ENCODE measurements around the gene ACAT1. TPM values are rescaled to one million over a fixed set of nuclear protein-coding genes. Genes with fewer than 3 reads are reported as not detected.

The ACAT1 gene
- total RNA-seq = 100 to 1,000 TPM; 101 to 141 TPM

- H3K27ac ChIP-seq = peak within 1 kb of the TSS; percentile 87 to 88
- H3K9me3 ChIP-seq = no peaks in the 10 kb centered on the region
- peak; percentile 92 for ATAC-seq (ENCODE audit: insufficient number of reproducible peaks, low FRiP score, low read depth)
- TF ChIP-seq CTCF (IDR thresholded peaks at IDR 0.05) = peak; percentile 52
- H3K4me1 ChIP-seq (ENCODE audit: control insufficient read depth in 1 of 2, low read depth in 2 of 2) = peaks cover 21 to 28% of the 10 kb centered on the region in 2 donors
- H3K4me3 ChIP-seq = peak within 1 kb of the TSS; percentile 79
- DNase-seq (ENCODE audit: low spot score) = peak; percentile 86
- H3K36me3 ChIP-seq = no peaks in the 10 kb centered on the region
- H3K27me3 ChIP-seq (replicated peaks; ENCODE audit: insufficient read depth) = no peaks in the 10 kb centered on the region
These were observed at the start of gene ACAT1 for GRCh38 chr11:108121274-108122155. Gene ACAT1 (plus strand): TSS chr11:108121567. CDS start chr11:108121607, 40 bp downstream.

GRCh38 chr11:108084811-108085210 is 36.6 kb upstream of the ACAT1 start:
- ATAC-seq (ENCODE audit: insufficient number of reproducible peaks, low FRiP score, low read depth) (no peak), DNase-seq (ENCODE audit: low spot score) (no peak)
- no peak for TF ChIP-seq CTCF (IDR thresholded peaks at IDR 0.05)
- no peak overlapping the region for H3K4me3 ChIP-seq
- no peak overlapping the region for H3K27ac ChIP-seq
- peaks cover 7% of the 10 kb centered on the region for H3K36me3 ChIP-seq
- no peaks in the 10 kb centered on the region for H3K27me3 ChIP-seq (replicated peaks; ENCODE audit: insufficient read depth)
- no peaks in the 10 kb centered on the region for H3K9me3 ChIP-seq
- H3K4me1 ChIP-seq (ENCODE audit: control insufficient read depth in 1 of 2, low read depth in 2 of 2) = no peaks in the 10 kb centered on the region

GRCh38 chr11:108085672-108086071 is 35.7 kb upstream of the ACAT1 start:
- DNase-seq (ENCODE audit: low spot score) = no peak
- no peak for TF ChIP-seq CTCF (IDR thresholded peaks at IDR 0.05)
- Histone ChIP-seq H3K36me3 (no peaks in the 10 kb centered on the region), H3K27me3 (replicated peaks; ENCODE audit: insufficient read depth) (no peaks in the 10 kb centered on the region), H3K27ac (no peak overlapping the region), H3K4me3 (no peak overlapping the region), H3K4me1 (ENCODE audit: control insufficient read depth in 1 of 2, low read depth in 2 of 2) (no peaks in the 10 kb centered on the region), H3K9me3 (no peaks in the 10 kb centered on the region)
- ATAC-seq (ENCODE audit: insufficient number of reproducible peaks, low FRiP score, low read depth) = no peak

DNA sequence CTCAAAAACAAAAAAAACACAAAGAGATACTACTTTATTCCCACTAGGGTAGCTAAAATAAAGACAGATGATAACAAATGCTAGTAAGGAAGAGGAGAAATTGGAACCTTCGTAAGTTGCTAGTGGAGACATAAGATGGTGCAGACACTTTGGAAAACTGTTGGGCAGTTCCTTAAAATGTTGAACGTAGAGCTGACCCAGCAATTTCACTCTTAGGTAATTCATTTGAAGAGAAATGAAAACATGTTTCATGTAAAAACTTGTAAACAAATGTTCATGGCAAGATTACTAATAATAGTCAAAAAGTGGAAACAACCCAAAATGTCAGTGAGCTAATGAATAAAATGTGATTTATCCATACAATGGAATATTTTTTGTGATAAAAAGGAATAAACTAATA is 29.2 kb upstream of the ACAT1 start:
- no peak overlapping the region for H3K4me3 ChIP-seq
- no peaks in the 10 kb centered on the region for H3K9me3 ChIP-seq
- H3K4me1 ChIP-seq (ENCODE audit: control insufficient read depth in 1 of 2, low read depth in 2 of 2) = no peaks in the 10 kb centered on the region
- no peak overlapping the region for H3K27ac ChIP-seq
- no peaks in the 10 kb centered on the region for H3K27me3 ChIP-seq (replicated peaks; ENCODE audit: insufficient read depth)
- peaks cover 18% of the 10 kb centered on the region for H3K36me3 ChIP-seq
- TF ChIP-seq CTCF (IDR thresholded peaks at IDR 0.05) = no peak
- no peak for DNase-seq (ENCODE audit: low spot score)
- no peak for ATAC-seq (ENCODE audit: insufficient number of reproducible peaks, low FRiP score, low read depth)

GRCh38 chr11:108093128-108093904 is 28.1 kb upstream of the ACAT1 start:
- ATAC-seq (ENCODE audit: insufficient number of reproducible peaks, low FRiP score, low read depth) = no peak
- no peak for TF ChIP-seq CTCF (IDR thresholded peaks at IDR 0.05)
- Histone ChIP-seq H3K36me3 (peaks cover 22% of the 10 kb centered on the region), H3K27me3 (replicated peaks; ENCODE audit: insufficient read depth) (no peaks in the 10 kb centered on the region), H3K9me3 (no peaks in the 10 kb centered on the region), H3K27ac (no peak overlapping the region), H3K4me3 (no peak overlapping the region), H3K4me1 (ENCODE audit: control insufficient read depth in 1 of 2, low read depth in 2 of 2) (no peaks in the 10 kb centered on the region)
- no peak for DNase-seq (ENCODE audit: low spot score)

Measured in thoracic aorta (tissue), 2 donors.